GM21528 (cell line): Measurements from ENCODE around the gene SLC2A6.
A peak's percentile ranks its signal among the peaks of the same experiment; 100 is the strongest.
"Not testable (repeated sequence)": the region's sequence is repeated elsewhere in the genome, so short reads cannot be mapped to it uniquely, and the experiment has no call there.

Experiments used
- ATAC-seq: cut with Tn5 transposase; IDR thresholded peaks from one replicate; pipeline ENCODE4 v1.9.1; 2021; ENCODE audit warnings: mild to moderate bottlenecking, moderate library complexity; ENCODE audit not compliant: unreplicated experiment, low FRiP score

Gene SLC2A6

DNA sequence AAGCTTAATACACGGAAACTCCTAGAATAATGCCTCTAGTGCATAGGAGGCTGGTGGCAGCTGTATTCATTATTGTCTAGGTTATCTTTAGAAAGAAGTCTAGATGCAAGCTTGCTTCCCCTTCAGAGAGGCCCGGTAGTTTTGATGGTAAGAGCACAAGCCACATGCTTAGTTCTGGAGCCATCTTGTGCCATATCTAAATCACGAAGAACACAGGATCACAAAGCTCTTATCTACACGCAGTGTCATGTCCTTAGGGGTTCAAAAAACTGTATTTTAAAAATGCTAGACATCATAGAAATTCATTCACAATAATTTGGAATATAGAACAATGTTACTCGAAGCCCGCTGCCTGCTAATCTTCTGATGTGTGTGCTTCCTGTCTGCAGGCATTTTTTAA, 12.9 kb downstream of the SLC2A6 start:
- no peak for ATAC-seq

DNA sequence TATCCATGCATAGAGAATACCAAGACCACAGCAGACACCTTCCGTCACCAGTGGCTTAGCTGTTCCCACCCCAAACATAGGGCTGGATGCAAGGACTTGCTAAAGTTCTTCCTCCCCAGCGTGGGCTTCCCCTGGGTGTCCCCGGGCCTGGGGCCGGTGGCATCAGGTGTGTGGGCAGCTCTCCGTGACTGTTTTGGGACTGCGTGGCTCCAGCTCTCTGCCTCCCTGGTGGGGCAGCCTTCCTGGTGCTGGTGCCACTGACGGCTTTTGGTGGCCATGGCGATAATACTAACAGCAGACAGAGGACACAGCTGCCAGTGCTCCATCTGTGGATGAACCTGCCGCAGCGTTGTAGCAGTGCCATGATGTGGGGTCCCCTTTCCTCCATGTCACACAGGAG, 14.3 kb downstream of the SLC2A6 start:
- ATAC-seq: no peak

DNA sequence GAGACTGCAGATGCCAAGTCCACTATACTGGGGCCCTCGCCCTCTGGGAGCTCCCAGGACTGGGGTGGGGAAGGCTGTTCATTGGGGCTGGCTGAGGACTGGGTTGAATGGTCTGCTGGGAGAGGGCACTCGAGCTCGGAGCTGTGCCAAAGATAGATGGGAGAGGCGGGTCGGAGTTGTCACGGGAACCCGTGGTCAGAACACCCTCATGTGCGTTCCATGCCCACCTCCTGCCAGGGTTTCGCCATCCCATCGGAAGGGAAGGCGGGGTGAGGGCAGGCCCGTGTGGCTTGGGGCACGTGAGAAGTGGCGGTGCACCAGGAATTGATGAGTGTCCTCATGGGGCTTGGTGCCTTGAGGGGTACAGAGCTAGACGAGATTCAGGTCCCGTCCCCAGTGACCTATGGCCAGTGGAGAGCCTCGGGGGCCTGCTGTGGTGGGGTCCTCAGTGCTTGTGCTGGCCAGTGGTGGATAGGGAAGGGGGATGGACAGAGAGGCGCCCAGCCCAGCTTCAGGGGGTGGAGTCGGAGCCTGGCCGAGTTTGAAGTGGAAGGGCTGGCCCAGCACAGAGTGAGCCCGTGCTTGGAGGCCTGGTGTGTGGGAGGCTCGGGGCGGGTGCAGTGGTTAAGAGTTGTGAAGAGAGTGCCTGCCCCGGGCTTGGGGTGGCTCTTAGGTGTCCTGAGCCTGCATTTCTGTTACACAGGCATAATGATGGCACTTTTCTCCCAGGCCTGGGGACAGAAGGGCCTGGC, 14.9 kb downstream of the SLC2A6 start:
- no peak for ATAC-seq

- ATAC-seq: no peak
These were observed 15.6 kb downstream of the SLC2A6 start for GRCh38 chr9:133463234-133463863.

- no peak for ATAC-seq
These were observed 16.9 kb downstream of the SLC2A6 start for GRCh38 chr9:133461975-133462374.

- ATAC-seq: peak; percentile 33
These were observed 18.3 kb downstream of the SLC2A6 start for GRCh38 chr9:133460405-133461175.

GRCh38 chr9:133459476-133460404, 19.2 kb downstream of the SLC2A6 start, which contains the start of gene CACFD1:
CACFD1 (plus strand) TSS chr9:133459978; CDS start chr9:133460067, 89 bp downstream.
- ATAC-seq: peak; percentile 74

DNA sequence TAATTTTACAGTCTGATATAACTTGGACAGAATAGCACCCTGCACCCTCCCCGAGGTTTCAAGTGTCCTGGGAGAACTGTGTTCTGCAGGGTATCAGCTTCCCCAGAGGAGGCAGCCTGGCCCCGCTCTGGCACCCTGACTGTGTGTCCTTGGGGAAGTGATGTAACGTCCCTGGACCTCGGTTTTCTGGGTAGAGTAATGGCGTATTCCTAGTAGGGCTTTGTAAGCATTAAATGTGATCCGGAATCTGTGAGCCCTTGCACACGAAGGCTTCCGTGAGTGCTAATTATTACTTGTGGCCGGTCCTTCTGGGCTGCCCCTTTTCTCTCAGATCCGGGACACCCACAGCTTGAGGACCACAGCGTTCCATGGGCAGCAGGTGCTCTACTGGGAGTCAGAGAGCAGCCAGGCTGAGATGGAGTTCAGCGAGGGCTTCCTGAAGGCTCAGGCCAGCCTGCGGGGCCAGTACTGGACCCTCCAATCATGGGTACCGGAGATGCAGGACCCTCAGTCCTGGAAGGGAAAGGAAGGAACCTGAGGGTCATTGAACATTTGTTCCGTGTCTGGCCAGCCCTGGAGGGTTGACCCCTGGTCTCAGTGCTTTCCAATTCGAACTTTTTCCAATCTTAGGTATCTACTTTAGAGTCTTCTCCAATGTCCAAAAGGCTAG, 20.1 kb downstream of the SLC2A6 start:
- no peak for ATAC-seq

DNA sequence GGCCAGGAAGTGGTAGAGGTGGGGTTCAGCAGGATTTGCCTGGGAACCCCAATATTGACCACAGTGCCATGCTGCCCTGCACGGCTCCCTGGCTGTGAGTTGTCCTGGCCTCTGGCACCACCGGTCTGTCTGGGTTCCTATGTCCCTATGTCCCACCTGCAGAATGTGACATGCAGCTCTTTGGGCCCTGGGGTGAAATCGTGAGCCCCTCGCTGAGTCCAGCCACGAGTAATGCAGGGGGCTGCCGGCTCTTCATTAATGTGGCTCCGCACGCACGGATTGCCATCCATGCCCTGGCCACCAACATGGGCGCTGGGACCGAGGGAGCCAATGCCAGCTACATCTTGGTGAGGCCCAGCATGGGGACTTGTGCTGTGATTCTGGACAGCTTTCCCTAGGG, 21.2 kb downstream of the SLC2A6 start:
- ATAC-seq: no peak

- no peak for ATAC-seq
These were observed 21.7 kb downstream of the SLC2A6 start for GRCh38 chr9:133457233-133457632.

DNA sequence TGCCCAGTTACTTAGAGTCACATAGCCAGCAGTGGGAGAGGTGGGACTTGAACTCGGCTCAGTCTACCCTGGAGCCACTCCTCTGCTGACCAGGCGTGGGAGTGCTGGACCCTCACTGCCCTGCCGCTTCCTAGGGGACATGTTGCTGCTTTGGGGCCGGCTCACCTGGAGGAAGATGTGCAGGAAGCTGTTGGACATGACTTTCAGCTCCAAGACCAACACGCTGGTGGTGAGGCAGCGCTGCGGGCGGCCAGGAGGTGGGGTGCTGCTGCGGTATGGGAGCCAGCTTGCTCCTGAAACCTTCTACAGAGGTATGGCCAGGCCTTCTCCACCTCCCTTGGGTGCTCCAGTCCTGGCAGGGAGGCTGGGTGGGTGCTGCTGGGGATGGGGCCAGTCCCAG, 22.5 kb downstream of the SLC2A6 start:
- no peak for ATAC-seq

DNA sequence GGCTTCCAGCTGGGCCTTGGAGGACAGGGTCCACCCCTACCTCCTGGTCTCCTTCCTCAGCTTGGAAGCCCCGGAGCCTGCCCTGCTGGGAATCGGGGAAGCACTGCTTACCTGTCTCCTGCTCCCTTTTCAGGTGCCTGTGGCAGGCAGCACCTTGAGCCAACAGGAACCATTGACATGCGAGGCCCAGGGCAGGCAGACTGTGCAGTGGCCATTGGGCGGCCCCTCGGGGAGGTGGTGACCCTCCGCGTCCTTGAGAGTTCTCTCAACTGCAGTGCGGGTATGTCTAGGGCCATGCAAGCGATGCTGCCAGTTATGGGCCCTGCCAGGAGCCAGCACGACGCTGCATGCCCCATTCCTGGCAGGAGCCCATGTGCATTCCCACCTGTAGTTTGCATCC, 23.0 kb downstream of the SLC2A6 start:
- no peak for ATAC-seq

- ATAC-seq: no peak
These were observed 23.8 kb downstream of the SLC2A6 start for GRCh38 chr9:133454943-133455673.

DNA sequence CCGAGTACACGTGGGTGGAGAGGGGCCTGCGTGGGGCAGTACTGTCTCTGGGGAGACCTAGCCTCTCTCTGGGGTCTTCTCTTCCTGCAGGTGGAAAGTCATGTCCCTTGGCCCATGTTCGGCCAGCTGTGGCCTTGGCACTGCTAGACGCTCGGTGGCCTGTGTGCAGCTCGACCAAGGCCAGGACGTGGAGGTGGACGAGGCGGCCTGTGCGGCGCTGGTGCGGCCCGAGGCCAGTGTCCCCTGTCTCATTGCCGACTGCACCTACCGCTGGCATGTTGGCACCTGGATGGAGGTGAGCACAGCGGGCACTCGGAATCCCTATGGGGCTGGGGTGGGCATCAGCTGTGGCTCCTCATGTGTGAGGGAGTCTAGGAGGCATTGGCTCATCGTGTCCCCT, 24.6 kb downstream of the SLC2A6 start:
- ATAC-seq: no peak

DNA sequence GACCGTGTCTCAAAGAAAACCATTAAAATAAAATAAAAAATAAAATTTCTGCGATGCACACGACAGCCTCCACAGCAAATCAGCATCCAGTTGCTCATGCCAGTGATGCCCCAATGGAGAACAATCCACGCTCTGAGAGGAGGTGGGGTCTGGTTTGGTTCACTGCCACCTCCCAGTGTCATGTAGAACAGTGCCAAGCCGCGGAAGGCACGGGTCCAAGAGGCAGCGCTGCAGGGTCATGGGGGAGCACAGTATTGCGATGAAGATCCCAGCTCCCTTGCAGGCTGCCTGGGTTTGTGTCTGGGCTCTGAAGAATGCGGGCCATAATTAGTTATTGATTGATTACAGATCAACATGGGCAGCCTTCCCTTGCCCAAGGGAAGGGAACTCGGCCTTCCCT, 25.2 kb downstream of the SLC2A6 start:
- no peak for ATAC-seq

DNA sequence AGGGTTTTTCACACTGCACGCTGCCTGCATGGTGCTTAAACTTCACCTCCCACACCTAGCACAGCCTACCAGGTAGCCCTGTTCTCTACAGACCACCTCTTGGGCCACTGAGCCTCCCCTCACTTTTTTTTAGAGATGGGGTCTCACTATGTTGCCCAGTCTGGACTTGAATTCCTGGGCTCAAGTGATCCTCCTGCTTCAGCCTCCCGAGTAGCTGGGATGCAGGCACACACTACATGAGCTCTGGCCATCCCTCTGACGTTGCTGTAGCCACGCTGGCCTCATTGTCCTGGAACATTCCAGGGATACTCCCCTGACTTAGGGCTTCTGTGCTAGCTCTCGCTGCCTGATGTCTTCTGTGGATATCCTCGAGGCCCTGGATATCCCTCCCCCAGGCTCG, 26.3 kb downstream of the SLC2A6 start:
- ATAC-seq: no peak

DNA sequence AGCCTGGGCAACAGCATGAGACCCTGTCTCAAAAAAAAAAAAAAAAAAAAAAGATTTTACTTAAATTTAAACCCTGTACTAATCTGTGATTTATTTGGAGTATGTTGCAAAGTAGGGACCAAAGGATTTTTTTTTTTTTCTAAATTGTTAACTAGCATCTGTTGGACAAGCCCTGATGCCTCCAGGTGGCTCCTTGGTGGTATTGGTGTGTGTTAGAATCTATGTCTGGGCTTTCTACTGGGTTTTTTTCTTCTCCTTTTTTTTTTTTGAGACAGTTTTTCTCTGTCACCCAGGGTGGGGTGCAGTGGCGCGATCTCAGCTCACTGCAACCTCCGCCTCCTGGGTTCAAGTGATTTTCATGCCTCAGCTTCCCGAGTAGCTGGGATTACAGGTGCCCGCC, 27.0 kb downstream of the SLC2A6 start:
- not testable (repeated sequence) for ATAC-seq

DNA sequence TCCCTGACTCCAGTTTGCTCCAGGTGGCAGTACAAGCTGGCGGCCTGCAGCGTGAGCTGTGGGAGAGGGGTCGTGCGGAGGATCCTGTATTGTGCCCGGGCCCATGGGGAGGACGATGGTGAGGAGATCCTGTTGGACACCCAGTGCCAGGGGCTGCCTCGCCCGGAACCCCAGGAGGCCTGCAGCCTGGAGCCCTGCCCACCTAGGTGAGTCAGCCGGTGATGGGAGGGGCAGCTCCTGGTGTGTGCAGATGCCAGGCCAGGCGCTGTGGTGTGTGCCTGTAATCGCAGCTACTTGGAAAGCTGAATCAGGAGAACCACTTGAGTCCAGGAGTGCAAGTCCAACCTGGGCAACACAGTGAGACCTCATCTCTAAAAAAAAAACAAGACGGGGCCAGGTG, 29.1 kb downstream of the SLC2A6 start:
- no peak for ATAC-seq

DNA sequence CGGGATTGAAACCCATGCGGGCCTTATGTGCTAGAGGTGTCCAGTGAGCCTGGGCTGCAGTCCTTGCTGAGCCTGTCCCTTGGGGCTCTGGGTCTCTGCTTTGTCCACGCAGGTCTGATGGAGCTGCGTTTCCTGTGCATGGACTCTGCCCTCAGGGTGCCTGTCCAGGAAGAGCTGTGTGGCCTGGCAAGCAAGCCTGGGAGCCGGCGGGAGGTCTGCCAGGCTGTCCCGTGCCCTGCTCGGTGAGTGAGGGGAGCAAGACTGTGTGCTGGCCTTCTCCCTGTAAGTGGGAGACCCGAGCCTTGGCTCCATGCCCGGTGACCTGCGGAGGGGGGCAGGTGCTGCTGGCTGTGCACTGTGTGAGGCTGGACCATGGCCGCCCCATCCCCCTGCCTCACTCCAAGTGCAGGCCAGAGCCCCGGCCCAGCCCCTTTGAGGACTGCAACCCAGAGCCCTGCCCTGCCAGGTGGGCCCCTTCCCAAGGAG, 30.4 kb downstream of the SLC2A6 start:
- no peak for ATAC-seq
